ENCODE measurements around the gene ATP8B2.
"Not testable (repeated sequence)": the region's sequence is repeated elsewhere in the genome, so short reads cannot be mapped to it uniquely, and the experiment has no call there.

ATP8B2 gene

GRCh38 chr1:154324669-154325582 lies at the start of gene ATP8B2:
Gene ATP8B2 (plus strand): TSS chr1:154325525. CDS start chr1:154328142, 2,617 bp downstream.
- peak; percentile 88 for DNase-seq

GRCh38 chr1:154276797-154277196 lies 48.5 kb upstream of the ATP8B2 start:
- DNase-seq = no peak

GRCh38 chr1:154287591-154287990 lies 37.7 kb upstream of the ATP8B2 start:
- DNase-seq = not testable (repeated sequence)

GRCh38 chr1:154288661-154289060 lies 36.7 kb upstream of the ATP8B2 start:
- DNase-seq = no peak

GRCh38 chr1:154290921-154291320 lies 34.4 kb upstream of the ATP8B2 start:
- DNase-seq = no peak

- DNase-seq = no peak
These were observed 29.7 kb upstream of the ATP8B2 start for GRCh38 chr1:154295408-154296235.

GRCh38 chr1:154301582-154301981 lies 23.7 kb upstream of the ATP8B2 start:
- DNase-seq = no peak

GRCh38 chr1:154304664-154305337 lies 20.5 kb upstream of the ATP8B2 start:
- no peak for DNase-seq

- DNase-seq = no peak
These were observed 19.2 kb upstream of the ATP8B2 start for GRCh38 chr1:154306151-154306550.

- DNase-seq = not testable (repeated sequence)
These were observed 17.6 kb upstream of the ATP8B2 start for GRCh38 chr1:154307670-154308270.

GRCh38 chr1:154309136-154309535 lies 16.2 kb upstream of the ATP8B2 start:
- not testable (repeated sequence) for DNase-seq

- DNase-seq = not testable (repeated sequence)
These were observed 12.9 kb upstream of the ATP8B2 start for GRCh38 chr1:154312229-154313065.

GRCh38 chr1:154313066-154313356 lies 12.3 kb upstream of the ATP8B2 start:
- no peak for DNase-seq

- DNase-seq = not testable (repeated sequence)
These were observed 11.1 kb upstream of the ATP8B2 start for GRCh38 chr1:154314226-154314625.

GRCh38 chr1:154316704-154317103 lies 8.6 kb upstream of the ATP8B2 start:
- DNase-seq = no peak

- DNase-seq = no peak
These were observed 6.9 kb upstream of the ATP8B2 start for GRCh38 chr1:154318386-154318785.

- no peak for DNase-seq
These were observed 4.3 kb upstream of the ATP8B2 start, which contains the start of gene AQP10 for GRCh38 chr1:154320882-154321608. Gene AQP10 (plus strand): TSS chr1:154321093. CDS start chr1:154321156, 63 bp downstream.

- DNase-seq = not testable (repeated sequence)
These were observed 3.8 kb upstream of the ATP8B2 start for GRCh38 chr1:154321609-154321934.

- no peak for DNase-seq
These were observed 1.8 kb upstream of the ATP8B2 start for GRCh38 chr1:154323493-154323892.

- no peak for DNase-seq
These were observed 1.1 kb upstream of the ATP8B2 start for GRCh38 chr1:154324241-154324640.
